ENCODE results near the gene DNAJC5. TPM values are rescaled to one million over a fixed set of nuclear protein-coding genes. Genes with fewer than 3 reads are reported as not detected.
"Not testable (repeated sequence)": the region's sequence is repeated elsewhere in the genome, so short reads cannot be mapped to it uniquely, and the experiment has no call there.

DNAJC5 gene
- total RNA-seq, 1 experiment from 2014 or later = 44.9 TPM

GRCh38 chr20:63913768-63914167, 18.8 kb downstream of the DNAJC5 start:
- ChIA-PET CTCF (no interaction called here), POLR2A (ENCODE audit: low non-redundant PET) (no interaction called here)
- no peak overlapping the region for H3K27ac ChIP-seq (ENCODE audit: low read depth, low read length, poor library complexity, severe bottlenecking)
- H3K9me3 ChIP-seq (ENCODE audit: low read depth, low read length, poor library complexity, severe bottlenecking) = peaks cover 5% of the 10 kb centered on the region
- no peak overlapping the region for H3K4me3 ChIP-seq (ENCODE audit: low read depth, low read length, poor library complexity, severe bottlenecking)
- no TSS peak for BruUV-seq (replicated peaks)
- no peaks in the 10 kb centered on the region for H3K4me1 ChIP-seq (ENCODE audit: insufficient read depth, low read length, poor library complexity, severe bottlenecking)
- intact Hi-C loops (cut with micrococcal nuclease; ENCODE audit: unreplicated experiment) = no loop called here
- no peaks in the 10 kb centered on the region for H3K36me3 ChIP-seq (ENCODE audit: insufficient read depth, low read length, poor library complexity, severe bottlenecking)
- TF ChIP-seq CTCF (conservative IDR thresholded peaks at IDR 0.05; ENCODE audit: low read depth, low read length) (no peak), EZH2 (IDR thresholded peaks at IDR 0.05; ENCODE audit: borderline replicate concordance, low read depth, low read length, poor library complexity, severe bottlenecking) (no peak)
- DNase-seq (ENCODE audit: low spot score) = no peak
- no peaks in the 10 kb centered on the region for H3K27me3 ChIP-seq (replicated peaks; ENCODE audit: insufficient read depth, low read depth, low read length, poor library complexity)

GRCh38 chr20:63915471-63915870, 20.5 kb downstream of the DNAJC5 start:
- ChIA-PET POLR2A (ENCODE audit: low non-redundant PET) (no interaction called here), CTCF (no interaction called here)

GRCh38 chr20:63916371-63916939, 21.5 kb downstream of the DNAJC5 start:
- POLR2A ChIA-PET (ENCODE audit: low non-redundant PET); DNase-seq (ENCODE audit: low spot score): not testable (repeated sequence)

More at GRCh38 chr20:63915471-63915870, 20.5 kb downstream of the DNAJC5 start:
- no peaks in the 10 kb centered on the region for H3K4me1 ChIP-seq (ENCODE audit: insufficient read depth, low read length, poor library complexity, severe bottlenecking)
- H3K27me3 ChIP-seq (replicated peaks; ENCODE audit: insufficient read depth, low read depth, low read length, poor library complexity) = no peaks in the 10 kb centered on the region
- no peak for DNase-seq (ENCODE audit: low spot score)
- intact Hi-C loops (cut with micrococcal nuclease; ENCODE audit: unreplicated experiment) = no loop called here
- no peak overlapping the region for H3K27ac ChIP-seq (ENCODE audit: low read depth, low read length, poor library complexity, severe bottlenecking)
- peaks cover 5% of the 10 kb centered on the region for H3K9me3 ChIP-seq (ENCODE audit: low read depth, low read length, poor library complexity, severe bottlenecking)
- TF ChIP-seq EZH2 (IDR thresholded peaks at IDR 0.05; ENCODE audit: borderline replicate concordance, low read depth, low read length, poor library complexity, severe bottlenecking) (no peak), CTCF (conservative IDR thresholded peaks at IDR 0.05; ENCODE audit: low read depth, low read length) (no peak)
- H3K4me3 ChIP-seq (ENCODE audit: low read depth, low read length, poor library complexity, severe bottlenecking) = no peak overlapping the region
- H3K36me3 ChIP-seq (ENCODE audit: insufficient read depth, low read length, poor library complexity, severe bottlenecking) = no peaks in the 10 kb centered on the region
- BruUV-seq (replicated peaks) = no TSS peak

GRCh38 chr20:63917811-63918210, 22.9 kb downstream of the DNAJC5 start:
- DNase-seq (ENCODE audit: low spot score) = no peak
- POLR2A ChIA-PET (ENCODE audit: low non-redundant PET) = no interaction called here

More at GRCh38 chr20:63916371-63916939, 21.5 kb downstream of the DNAJC5 start:
- H3K9me3 ChIP-seq (ENCODE audit: low read depth, low read length, poor library complexity, severe bottlenecking); H3K27me3 ChIP-seq (replicated peaks; ENCODE audit: insufficient read depth, low read depth, low read length, poor library complexity); H3K4me1 ChIP-seq (ENCODE audit: insufficient read depth, low read length, poor library complexity, severe bottlenecking); H3K36me3 ChIP-seq (ENCODE audit: insufficient read depth, low read length, poor library complexity, severe bottlenecking); H3K4me3 ChIP-seq (ENCODE audit: low read depth, low read length, poor library complexity, severe bottlenecking); H3K27ac ChIP-seq (ENCODE audit: low read depth, low read length, poor library complexity, severe bottlenecking); intact Hi-C loops (cut with micrococcal nuclease; ENCODE audit: unreplicated experiment); CTCF ChIA-PET; BruUV-seq (replicated peaks): not testable (repeated sequence)

More at GRCh38 chr20:63917811-63918210, 22.9 kb downstream of the DNAJC5 start:
- Histone ChIP-seq H3K4me1 (ENCODE audit: insufficient read depth, low read length, poor library complexity, severe bottlenecking) (no peaks in the 10 kb centered on the region), H3K27me3 (replicated peaks; ENCODE audit: insufficient read depth, low read depth, low read length, poor library complexity) (no peaks in the 10 kb centered on the region), H3K4me3 (ENCODE audit: low read depth, low read length, poor library complexity, severe bottlenecking) (no peak overlapping the region), H3K9me3 (ENCODE audit: low read depth, low read length, poor library complexity, severe bottlenecking) (peaks cover 5% of the 10 kb centered on the region), H3K36me3 (ENCODE audit: insufficient read depth, low read length, poor library complexity, severe bottlenecking) (no peaks in the 10 kb centered on the region), H3K27ac (ENCODE audit: low read depth, low read length, poor library complexity, severe bottlenecking) (no peak overlapping the region)
- BruUV-seq (replicated peaks) = no TSS peak
- intact Hi-C loops (cut with micrococcal nuclease; ENCODE audit: unreplicated experiment) = no loop called here
- CTCF ChIA-PET = no interaction called here
- TF ChIP-seq EZH2 (IDR thresholded peaks at IDR 0.05; ENCODE audit: borderline replicate concordance, low read depth, low read length, poor library complexity, severe bottlenecking) (no peak), CTCF (conservative IDR thresholded peaks at IDR 0.05; ENCODE audit: low read depth, low read length) (no peak)

All from A673 (cell line).